ENCODE results near the gene ST8SIA2.

Gene ST8SIA2

DNA sequence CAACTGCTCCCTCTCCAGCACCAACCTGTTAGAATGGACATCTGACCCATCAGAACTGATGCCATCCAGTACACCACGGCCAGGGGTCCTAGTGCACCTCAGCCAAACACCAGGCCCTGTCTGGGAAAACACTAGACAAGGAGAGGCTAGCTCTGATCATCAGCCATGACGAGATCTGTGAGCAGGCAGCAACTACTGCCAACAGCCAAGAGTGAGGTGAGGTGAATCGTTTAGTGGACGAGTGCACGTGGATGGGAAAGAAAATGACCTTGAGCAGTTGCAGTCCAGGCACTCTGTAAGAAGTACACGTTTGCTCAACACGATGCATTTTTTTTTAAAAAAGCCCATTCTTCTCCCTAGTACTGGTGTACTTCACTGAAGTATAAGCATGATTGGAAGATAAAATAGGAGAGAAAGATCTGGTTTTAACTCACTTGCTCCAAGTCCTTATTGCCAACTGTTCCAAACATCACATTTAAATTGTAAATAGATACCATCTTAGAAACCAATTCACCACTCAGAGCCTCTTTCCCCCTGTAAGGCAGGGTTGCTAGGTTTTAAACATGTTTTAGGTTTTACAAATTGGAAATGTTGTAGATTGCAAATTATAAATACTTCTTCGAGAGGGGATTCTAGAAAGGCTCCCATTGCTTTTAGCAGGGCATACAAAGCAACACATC is 5.7 kb downstream of the ST8SIA2 start:
- DNase-seq = no peak

DNA sequence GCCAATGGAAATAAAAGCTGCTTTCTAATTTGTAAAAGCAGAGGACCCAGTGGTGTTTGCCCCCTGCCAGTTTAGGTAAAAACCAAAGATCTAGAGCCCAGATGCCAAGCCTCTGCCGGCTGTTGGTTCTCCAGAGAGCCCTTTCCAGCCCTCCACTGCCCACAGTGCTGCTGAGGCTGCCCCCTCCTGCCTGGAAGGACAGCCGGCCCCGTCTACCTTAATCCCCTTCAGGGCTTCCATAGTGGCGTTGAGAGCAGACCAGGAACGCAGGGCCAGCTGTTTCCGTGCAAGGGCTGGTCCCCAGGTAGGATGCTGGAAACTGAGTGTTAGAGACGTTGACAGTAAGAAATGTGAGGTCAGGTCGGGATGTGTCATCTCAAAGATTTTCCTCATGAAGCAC is 6.9 kb downstream of the ST8SIA2 start:
- no peak for DNase-seq

- no peak for DNase-seq
Measured at GRCh38 chr15:92400980-92401787, 7.5 kb downstream of the ST8SIA2 start.

DNA sequence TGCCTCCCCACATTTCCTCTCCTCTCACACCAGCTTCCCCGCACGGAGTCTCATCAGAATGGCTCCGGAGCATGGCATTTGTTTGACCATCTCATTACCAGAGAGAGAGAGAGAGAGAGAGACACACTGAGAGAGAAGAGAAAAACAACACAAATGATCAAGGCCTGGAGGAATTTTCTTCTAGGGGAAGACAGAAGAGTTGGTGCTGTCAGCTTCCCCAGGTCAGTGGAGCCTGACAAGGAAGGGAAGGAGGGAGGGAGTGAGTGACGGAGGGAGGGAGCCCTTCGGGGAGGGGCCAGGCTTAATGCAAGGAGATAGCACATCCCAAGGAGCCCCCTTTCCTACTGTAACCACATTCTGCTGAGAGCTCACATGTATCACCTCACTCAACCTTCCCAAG is 9.1 kb downstream of the ST8SIA2 start:
- no peak for DNase-seq

DNA sequence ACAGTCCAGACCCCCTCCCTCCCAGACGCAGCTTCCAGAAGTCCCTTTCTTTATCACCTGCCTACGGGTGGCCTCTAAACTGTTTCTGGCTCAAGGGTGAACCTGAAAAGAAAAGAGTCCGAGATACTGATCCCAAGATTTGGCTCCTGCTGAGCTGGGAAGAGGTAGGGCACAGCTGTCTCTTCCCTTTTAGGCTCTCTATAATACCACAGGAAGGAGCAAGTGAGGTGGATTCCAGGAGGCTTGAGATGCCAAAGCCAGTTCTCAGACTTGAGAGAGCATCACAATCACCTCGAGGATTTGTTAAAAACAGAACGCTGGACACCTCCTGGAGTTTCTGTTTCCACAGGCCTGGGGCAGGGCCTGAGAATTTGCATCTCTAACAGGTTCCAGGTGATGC is 12.3 kb downstream of the ST8SIA2 start:
- DNase-seq = no peak

GRCh38 chr15:92407321-92407720 is 13.6 kb downstream of the ST8SIA2 start:
- no peak for DNase-seq

DNA sequence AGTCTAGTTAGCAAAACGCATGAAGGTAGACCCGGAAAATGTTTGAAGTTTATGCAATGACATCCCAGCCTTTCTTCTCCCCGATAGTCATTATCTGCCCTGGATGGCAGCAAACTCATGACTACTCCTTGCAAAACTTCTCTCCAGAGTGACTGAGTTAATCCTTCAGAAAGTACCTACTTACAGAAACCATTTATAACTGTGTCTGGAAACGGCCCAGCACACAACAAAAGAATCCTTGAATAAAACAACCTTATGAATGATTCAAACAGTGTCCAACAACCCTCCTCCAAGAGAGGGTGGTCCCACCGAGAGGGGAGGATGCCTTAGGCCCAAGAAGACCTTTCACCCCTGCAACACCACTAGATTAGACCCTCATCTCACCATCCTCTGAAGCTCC is 14.2 kb downstream of the ST8SIA2 start:
- DNase-seq = no peak

DNA sequence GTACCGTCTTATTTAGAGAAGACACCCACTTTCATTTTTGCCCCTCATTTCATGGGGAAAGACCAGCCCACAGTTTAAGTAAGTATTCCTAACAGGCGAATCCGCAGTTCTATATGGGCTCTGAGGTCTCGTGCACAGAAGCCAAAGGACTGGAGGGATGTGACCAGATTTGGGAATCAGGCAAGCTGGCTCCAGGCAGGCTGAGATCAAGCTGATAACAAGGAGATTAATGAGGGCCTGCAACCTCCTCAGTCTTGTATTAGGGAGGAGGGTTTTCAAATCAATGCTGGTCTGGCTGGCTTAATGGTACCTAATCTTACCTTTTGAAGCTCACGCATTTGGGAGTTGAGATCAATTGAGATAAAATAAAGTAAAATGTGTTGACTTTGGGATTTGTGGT is 15.3 kb downstream of the ST8SIA2 start:
- no peak for DNase-seq

DNA sequence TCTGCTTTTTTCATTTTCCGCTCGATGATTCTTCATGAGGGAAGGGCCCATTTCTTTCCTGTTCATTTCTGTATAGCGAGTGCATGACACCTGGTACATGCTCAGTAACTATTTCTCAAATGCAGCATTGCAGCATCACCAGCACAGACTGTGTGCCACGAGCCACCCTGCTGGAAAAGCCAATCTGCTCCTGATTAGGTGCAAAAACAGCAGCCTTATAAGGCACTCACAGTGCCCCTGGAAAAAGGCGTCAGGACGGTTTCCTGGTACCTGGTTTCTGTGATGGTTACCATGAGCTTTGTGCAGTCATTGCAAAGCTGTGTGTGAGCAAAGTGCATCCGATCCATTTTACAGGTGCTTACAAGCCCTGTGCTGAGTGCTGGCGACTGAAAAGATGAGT is 15.8 kb downstream of the ST8SIA2 start:
- DNase-seq = no peak

GRCh38 chr15:92410537-92410936 is 16.9 kb downstream of the ST8SIA2 start:
- no peak for DNase-seq

DNA sequence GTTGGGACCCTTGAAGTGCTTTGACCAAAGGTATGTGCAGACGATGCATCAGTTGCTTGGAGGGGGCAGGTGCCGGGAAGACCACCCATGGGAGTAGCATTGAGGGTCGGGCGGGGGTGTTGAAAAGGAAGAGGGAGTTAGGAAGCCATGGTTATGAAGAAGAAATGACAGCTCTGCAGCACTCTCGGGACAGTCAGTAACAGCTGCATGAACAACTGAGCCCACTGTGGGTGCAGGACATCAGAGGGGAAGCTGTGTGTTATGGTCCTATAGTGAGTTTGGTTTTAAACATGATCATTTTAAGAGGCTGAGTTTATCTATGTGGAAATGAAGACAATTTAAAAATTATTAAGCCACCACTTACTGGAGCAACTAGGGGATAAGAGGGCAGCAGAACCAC is 17.6 kb downstream of the ST8SIA2 start:
- DNase-seq = no peak

GRCh38 chr15:92413510-92413909 is 19.8 kb downstream of the ST8SIA2 start:
- no peak for DNase-seq

DNA sequence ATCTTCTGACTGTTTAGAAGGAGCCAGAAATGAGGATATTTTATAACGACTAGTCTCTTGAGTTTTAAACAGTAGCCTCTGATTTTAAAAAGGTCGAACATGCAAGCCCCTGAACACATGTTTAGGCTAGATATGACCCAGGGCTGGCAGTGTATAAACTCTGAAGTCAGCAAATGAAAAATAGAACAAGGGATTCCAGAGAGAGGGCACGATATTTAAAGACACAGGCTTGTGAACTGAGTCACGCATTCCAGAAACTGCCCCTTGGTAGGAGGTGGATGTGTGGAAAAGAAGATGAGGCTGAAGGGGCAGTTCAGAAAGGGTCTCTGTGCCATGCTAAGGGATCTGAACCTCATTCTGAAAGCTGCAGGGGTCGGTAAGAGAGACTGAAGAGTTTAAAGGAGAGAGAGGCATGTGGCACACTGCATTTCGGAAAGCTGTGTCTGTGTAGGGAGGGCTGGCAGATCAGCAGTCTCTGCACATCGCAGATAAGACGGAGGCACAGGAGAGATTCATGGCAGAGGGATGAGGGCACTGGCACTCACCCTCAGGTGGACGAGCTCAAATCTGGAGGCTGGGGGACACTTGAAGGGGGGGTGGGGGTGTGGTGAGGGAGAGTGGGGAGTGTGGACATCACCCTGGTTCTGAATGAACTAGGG is 22.1 kb downstream of the ST8SIA2 start:
- no peak for DNase-seq

DNA sequence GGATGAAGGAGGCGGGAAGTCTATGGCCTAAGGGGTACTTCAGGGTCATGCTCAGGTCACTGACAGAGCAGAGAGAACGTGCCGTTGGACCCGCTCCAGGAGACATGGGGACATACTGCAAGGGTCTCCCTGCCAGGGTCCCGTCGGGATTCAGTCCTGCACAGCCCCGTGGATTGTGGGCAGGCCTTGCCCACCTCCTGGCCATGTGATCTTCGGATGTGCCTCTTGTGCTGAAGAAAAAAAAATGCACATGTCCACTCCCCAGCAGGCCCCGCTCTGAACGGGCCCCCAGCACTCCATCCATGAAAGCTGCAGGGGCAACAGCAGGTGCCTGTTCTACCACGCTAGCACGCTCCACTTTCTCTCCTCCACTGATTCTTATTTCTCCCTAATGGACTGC is 22.9 kb downstream of the ST8SIA2 start:
- no peak for DNase-seq

DNA sequence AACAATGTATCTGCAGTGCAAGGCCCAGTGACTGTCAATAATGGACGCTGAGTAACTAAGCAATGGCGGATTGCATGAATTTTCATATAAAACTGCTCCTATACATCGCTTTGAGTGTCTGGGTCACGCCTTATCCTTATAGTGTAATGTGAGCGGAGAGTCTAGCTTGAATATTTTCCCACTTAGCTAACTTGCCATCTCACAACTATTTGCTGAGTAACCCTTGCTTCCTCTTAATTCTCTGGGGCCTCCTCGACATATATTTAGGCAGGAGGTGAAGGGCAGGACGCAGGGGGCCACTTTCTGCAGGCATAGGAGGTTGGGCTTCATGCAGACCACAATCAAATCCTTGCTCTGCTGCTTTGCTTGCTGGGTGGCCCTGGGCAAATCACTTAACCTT is 24.0 kb downstream of the ST8SIA2 start:
- no peak for DNase-seq

GRCh38 chr15:92418864-92419263 is 25.2 kb downstream of the ST8SIA2 start:
- DNase-seq = no peak

DNA sequence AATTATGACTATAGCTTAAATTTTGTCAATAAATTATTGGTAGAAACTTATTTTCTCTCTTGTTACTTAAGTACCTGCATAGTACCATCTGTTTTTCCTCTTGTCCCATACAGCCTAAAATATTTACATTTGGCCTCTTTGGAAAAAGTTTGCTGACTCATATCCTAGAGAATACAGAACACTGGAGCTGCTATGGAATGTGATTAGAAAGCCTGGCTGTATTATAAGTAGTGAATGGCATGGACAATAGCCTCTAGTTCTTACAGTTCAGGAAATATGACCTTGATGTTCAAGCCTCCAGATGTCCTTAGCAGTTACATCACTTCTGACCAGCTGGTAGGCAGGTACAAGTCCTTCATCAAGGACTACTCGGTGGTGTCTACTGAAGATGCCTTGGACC is 28.3 kb downstream of the ST8SIA2 start:
- no peak for DNase-seq

- DNase-seq = no peak
Measured at GRCh38 chr15:92425578-92426225, 32.0 kb downstream of the ST8SIA2 start.

DNA sequence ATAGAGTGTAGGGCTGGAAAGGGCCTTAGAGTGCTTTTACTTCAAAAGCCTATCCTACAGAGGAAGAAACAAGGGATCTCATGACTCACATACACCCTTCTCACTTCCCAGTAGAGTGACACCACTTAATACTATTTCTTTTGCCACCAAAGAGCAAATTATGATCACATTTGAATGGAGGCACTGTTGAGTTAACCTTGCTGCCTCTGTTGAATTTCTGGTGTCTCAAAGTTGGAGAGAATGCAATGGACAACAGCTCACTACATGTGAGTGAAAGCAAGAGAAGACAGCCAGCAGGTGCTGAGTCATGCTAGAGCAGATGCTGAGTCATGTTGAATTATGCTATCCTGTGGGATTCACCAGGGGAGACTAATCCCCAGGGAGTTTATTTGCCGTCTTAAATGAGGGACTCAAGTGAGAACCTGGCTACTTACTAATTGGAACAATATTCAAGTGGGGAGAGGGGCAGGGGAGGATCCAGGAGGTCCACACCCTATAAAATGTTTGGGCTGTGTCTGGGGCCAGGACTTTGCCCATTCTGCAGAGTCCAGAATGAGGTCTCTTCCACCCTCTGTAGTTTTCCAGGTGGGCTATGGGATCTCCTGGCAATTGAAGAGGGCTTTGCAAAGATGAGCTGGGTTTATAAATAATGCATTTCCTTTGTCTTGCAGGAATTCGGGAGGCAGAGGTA is 35.8 kb downstream of the ST8SIA2 start:
- DNase-seq = no peak

DNA sequence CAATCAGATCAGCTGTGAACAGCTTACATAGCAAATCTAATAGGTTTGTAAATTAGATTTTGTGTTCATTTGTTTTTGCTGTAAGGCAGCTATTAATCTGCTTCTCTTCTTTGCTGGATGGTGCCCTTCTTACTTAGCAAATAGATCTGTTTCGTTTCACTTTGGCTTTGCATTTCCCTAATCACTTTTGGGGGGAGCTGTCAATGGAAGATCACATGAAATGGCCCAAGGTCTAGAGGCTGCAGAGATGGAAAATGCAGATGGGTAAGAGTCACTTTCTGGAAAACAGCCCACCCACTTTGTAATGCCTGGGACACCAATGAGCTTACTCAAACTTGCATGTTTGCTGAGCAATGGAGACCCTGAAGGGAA is 36.4 kb downstream of the ST8SIA2 start:
- no peak for DNase-seq

DNA sequence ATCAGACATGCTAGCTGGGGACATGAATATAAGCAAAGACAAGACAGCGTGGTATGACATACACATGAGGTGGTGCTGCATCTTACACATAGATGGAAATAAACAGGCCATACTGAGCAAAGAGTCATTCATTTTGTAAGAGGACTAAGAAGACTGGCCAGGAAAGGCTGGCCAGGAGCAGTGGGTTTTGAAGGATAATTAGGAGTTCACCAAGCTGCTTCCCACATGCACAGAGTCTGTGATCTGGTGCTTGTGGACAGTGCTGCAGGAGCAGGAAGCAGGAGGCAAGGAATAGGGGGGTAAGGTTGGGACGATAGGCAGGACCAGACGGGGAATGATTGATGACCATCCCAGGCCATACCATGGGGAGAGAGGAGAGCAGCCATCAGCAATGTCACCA is 41.5 kb downstream of the ST8SIA2 start:
- DNase-seq = no peak

DNA sequence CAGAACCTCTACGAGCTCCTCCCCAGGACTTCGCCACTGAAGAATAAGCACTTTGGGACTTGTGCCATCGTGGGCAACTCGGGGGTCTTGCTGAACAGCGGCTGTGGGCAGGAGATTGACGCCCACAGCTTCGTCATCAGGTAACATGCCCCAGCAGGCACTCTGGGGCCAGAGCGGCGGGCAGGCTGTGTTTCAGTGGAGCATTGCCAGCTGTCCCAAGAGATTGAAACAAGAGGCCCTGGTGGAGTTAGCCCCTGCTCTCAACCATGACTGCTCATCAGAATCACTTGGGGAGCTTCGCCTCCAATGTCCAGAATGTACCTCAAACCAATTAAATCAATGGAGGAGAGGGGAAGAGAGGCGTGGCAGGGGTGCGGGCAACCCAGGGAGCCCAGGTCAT is 44.8 kb downstream of the ST8SIA2 start:
- DNase-seq = no peak

DNA sequence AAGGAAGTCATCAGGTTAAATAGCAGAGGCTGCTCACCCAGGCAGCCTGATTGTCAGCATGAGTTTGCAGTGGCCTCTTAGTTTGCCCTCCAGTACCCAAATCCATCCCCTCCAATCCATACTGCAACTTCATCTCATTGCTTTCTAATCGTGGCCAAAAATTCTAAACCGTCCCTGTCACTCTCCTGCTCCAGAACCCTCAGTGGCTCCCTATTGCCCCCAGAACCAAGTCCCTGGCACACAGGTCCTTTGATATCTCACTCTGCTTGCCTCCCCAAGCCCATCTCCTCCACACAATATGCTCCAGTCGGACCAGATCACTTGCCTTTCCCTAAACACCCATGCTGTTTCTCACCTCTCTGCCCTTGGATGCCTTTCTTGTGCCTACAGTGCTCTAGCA is 49.7 kb downstream of the ST8SIA2 start:
- DNase-seq = no peak

Data from stimulated activated CD4-positive, alpha-beta T cell treated with anti-CD3 and anti-CD28 coated beads, Interleukin-1b, Interleukin-23, amount 100 ng/mL, for 48 hours (primary cell).